Esophagus muscularis mucosa (tissue), 3 donors: ENCODE measurements around the gene TMEM123.

ENCODE experiments used
- POLR2A ChIP-seq: fragments of 450-650 bp; IDR thresholded peaks from one replicate; pipeline ENCODE4 v1.6.1; 2017; ENCODE audit warnings: antibody characterized with exemption, moderate library complexity, mild to moderate bottlenecking, low read depth
- POLR2AphosphoS5 ChIP-seq, 2 donors: sonication (generic); formaldehyde crosslinking; IDR thresholded peaks; one replicate each; pipeline ENCODE4 v1.6.1; 2017; ENCODE audit warnings: antibody characterized with exemption in 2 of 2
- TF ChIP-seq, protein P1 (sequence below), 3 experiments: fragments of 200-600 bp in 2 of 3; fragments of 450-650 bp in 1 of 3; sonication (generic) in 2 of 3; IDR thresholded peaks; one replicate each; pipeline ENCODE4 v1.5.1; 2017 to 2019; ENCODE audit warnings: antibody characterized with exemption in 3 of 3, mild to moderate bottlenecking in 2 of 3, moderate library complexity in 1 of 3

DNA sequence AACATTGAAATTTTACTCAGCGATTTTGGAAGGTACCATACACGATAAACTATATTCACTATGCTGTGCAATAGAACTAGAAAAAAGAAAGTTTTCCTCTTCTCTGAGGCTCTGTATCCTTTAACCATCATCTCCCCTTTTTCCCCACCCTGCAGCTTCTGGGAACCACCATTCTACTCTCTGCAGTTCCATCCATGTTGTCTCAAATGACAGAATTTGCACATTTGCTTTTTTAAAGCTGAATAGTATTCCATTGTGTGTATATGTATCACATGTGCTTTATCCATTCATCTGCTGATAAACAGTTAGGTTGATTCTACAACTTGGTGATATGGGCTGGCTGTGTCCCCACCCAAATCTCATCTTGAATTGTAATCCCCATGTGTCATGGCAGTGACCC lies 21.2 kb downstream of the TMEM123 start:
- TF ChIP-seq, protein P1, sequence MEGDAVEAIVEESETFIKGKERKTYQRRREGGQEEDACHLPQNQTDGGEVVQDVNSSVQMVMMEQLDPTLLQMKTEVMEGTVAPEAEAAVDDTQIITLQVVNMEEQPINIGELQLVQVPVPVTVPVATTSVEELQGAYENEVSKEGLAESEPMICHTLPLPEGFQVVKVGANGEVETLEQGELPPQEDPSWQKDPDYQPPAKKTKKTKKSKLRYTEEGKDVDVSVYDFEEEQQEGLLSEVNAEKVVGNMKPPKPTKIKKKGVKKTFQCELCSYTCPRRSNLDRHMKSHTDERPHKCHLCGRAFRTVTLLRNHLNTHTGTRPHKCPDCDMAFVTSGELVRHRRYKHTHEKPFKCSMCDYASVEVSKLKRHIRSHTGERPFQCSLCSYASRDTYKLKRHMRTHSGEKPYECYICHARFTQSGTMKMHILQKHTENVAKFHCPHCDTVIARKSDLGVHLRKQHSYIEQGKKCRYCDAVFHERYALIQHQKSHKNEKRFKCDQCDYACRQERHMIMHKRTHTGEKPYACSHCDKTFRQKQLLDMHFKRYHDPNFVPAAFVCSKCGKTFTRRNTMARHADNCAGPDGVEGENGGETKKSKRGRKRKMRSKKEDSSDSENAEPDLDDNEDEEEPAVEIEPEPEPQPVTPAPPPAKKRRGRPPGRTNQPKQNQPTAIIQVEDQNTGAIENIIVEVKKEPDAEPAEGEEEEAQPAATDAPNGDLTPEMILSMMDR (IDR thresholded peaks at IDR 0.05): no peak
- no peak for TF ChIP-seq POLR2AphosphoS5 (IDR thresholded peaks at IDR 0.05)
- no peak for TF ChIP-seq POLR2A
